DND-41 (cell line): Measurements from ENCODE around the gene RENBP.

Source experiments
- ATAC-seq: fragments of 200-7000 bp; cut with Tn5 transposase; 3 replicates; pipeline ENCODE4 v1.9.1; 2021; ENCODE audit warnings: low read depth; ENCODE audit not compliant: insufficient read depth
- DNase-seq: peaks from one replicate; pipeline ENCODE4 v3.0.0-alpha.2; 2020
- H2AFZ ChIP-seq: 2 replicates; pipeline ENCODE4 v1.6.0; 2012; ENCODE audit warnings: low read depth, low read length
- H3K27ac ChIP-seq: 2 replicates; pipeline ENCODE4 v1.5.1; 2012; ENCODE audit warnings: low read length, inconsistent platforms
- H3K27me3 ChIP-seq: fragments of 200-600 bp; sonication (generic); 2 replicates; pipeline ENCODE4 v1.6.0; 2012; ENCODE audit warnings: low read length, mild to moderate bottlenecking, inconsistent platforms; ENCODE audit not compliant: insufficient read depth, poor library complexity
- H3K36me3 ChIP-seq: 2 replicates; pipeline ENCODE4 v1.5.1; 2012; ENCODE audit warnings: low read length, inconsistent platforms; ENCODE audit not compliant: insufficient read depth
- H3K4me1 ChIP-seq: 2 replicates; pipeline ENCODE4 v1.5.1; 2012; ENCODE audit warnings: mild to moderate bottlenecking, low read length; ENCODE audit not compliant: insufficient read depth
- H3K4me2 ChIP-seq: 2 replicates; pipeline ENCODE4 v1.6.0; 2012; ENCODE audit warnings: mild to moderate bottlenecking, moderate library complexity, low read length, inconsistent platforms; ENCODE audit not compliant: insufficient read depth
- H3K4me3 ChIP-seq, 2 experiments: fragments of 200-600 bp in 1 of 2; shearing (Covaris generic) in 1 of 2; 2 replicates each; pipeline ENCODE4 v1.5.1; 2012 to 2016; ENCODE audit warnings: inconsistent platforms in 2 of 2, low read length in 2 of 2, mild to moderate bottlenecking in 2 of 2, low read depth in 1 of 2, moderate library complexity in 1 of 2
- H3K79me2 ChIP-seq: 2 replicates; pipeline ENCODE4 v1.6.0; 2012; ENCODE audit warnings: low read length, inconsistent platforms; ENCODE audit not compliant: insufficient read depth
- H3K9ac ChIP-seq: 2 replicates; pipeline ENCODE4 v1.6.0; 2012; ENCODE audit warnings: low read depth, mild to moderate bottlenecking, inconsistent platforms, low read length, moderate library complexity
- H3K9me3 ChIP-seq: 2 replicates; pipeline ENCODE4 v1.5.1; 2012; ENCODE audit warnings: low read length, moderate library complexity, mild to moderate bottlenecking, inconsistent platforms; ENCODE audit not compliant: insufficient read depth, severe bottlenecking
- H4K20me1 ChIP-seq: 2 replicates; pipeline ENCODE4 v1.6.0; 2012; ENCODE audit warnings: low read length; ENCODE audit not compliant: insufficient read depth
- EZH2 ChIP-seq: IDR thresholded peaks from 3 replicates; pipeline ENCODE4 v1.6.1; 2012; ENCODE audit warnings: borderline replicate concordance, low read depth, mild to moderate bottlenecking, moderate library complexity, low read length, inconsistent platforms; ENCODE audit not compliant: severe bottlenecking
- TF ChIP-seq, protein P1 (sequence below): IDR thresholded peaks from 2 replicates; pipeline ENCODE4 v1.5.1; 2012; ENCODE audit warnings: borderline replicate concordance, low read length, moderate library complexity, mild to moderate bottlenecking; ENCODE audit not compliant: poor library complexity, severe bottlenecking; ENCODE audit errors: extremely low read depth

RENBP gene

DNA sequence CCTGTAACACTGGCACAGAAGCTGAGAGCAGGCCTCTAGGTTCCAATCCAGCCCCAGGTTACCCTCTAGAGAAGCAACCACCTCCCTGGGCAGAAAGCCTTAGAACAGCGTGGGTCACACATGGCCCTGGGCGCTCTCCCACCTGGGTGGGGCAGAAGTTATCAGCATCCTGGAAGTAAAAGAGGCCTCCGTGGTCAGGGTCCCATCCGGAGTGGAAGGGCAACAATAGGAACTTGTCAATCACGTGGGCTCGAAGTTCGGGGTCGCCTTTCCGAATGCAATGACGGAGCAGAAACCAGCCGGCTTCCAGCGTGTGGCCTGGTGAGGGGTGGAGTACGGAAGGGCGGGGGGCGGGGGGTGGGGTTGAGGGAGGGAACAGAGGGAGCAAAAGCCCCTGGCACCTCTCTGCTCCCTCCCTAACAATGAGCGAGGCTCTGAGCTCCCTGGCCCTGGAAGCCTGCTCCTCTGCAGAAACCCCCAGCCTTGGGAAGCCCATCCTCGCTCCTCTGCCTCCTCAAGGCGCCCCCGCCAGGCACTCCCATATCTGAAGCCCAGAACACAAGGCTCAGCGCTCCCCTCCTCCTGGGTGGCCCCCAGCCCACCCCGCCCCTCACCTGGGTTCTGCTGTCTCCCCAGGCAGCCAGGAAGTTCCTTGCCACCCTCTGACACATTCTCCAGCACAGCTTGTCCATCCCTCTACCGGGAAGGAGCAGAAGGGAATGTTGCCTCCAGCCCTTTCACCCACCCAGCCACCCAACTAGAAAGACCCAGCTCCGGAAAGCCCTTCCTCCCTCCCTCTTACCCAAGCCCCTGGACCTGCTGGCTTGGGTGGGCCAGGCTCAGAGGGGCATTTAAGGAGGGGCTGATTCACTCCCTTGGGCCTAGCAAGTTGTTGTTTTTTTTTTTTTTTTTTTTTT is 2.8 kb downstream of the RENBP start:
- no peak overlapping the region for H3K9ac ChIP-seq
- peak; percentile 23; the same call in 2 of the 3 replicates for ATAC-seq
- H4K20me1 ChIP-seq = no peaks in the 10 kb centered on the region
- H3K4me2 ChIP-seq = no peak overlapping the region
- TF ChIP-seq, protein P1, sequence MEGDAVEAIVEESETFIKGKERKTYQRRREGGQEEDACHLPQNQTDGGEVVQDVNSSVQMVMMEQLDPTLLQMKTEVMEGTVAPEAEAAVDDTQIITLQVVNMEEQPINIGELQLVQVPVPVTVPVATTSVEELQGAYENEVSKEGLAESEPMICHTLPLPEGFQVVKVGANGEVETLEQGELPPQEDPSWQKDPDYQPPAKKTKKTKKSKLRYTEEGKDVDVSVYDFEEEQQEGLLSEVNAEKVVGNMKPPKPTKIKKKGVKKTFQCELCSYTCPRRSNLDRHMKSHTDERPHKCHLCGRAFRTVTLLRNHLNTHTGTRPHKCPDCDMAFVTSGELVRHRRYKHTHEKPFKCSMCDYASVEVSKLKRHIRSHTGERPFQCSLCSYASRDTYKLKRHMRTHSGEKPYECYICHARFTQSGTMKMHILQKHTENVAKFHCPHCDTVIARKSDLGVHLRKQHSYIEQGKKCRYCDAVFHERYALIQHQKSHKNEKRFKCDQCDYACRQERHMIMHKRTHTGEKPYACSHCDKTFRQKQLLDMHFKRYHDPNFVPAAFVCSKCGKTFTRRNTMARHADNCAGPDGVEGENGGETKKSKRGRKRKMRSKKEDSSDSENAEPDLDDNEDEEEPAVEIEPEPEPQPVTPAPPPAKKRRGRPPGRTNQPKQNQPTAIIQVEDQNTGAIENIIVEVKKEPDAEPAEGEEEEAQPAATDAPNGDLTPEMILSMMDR = no peak
- TF ChIP-seq EZH2 = no peak
- no peaks in the 10 kb centered on the region for H3K9me3 ChIP-seq
- DNase-seq = no peak
- no peak overlapping the region for H3K27ac ChIP-seq
- no peak overlapping the region for H3K4me3 ChIP-seq
- no peaks in the 10 kb centered on the region for H3K27me3 ChIP-seq
- H3K36me3 ChIP-seq = no peaks in the 10 kb centered on the region
- peaks cover 13% of the 10 kb centered on the region for H3K4me1 ChIP-seq
- H3K79me2 ChIP-seq = no peaks in the 10 kb centered on the region
- H2AFZ ChIP-seq = no peak overlapping the region

DNA sequence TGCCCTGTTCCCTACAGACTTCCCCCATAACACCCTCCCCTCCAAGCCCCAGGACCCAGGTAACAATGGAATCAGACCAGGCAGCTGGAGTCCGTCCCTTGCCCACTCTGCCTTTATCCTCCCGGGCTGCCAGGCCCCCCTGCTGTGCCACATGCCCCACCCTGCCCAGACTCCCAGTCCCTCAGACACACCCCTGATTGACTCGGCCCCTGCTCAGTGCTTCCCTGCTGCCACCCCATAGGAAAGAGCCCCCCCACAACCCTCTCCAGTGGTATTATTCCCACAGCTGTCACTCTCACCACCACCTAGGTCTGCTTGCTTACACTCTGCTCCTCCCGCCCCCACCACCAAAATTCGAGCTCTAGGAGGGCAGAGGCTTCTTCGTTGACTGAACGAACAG is 4.9 kb downstream of the RENBP start:
- H3K27me3 ChIP-seq = no peaks in the 10 kb centered on the region
- H3K4me3 ChIP-seq = no peak overlapping the region
- no peak overlapping the region for H2AFZ ChIP-seq
- no peak overlapping the region for H3K27ac ChIP-seq
- H3K9me3 ChIP-seq = no peaks in the 10 kb centered on the region
- ATAC-seq (no peak), DNase-seq (no peak)
- no peak overlapping the region for H3K4me2 ChIP-seq
- H3K4me1 ChIP-seq = peaks cover 17% of the 10 kb centered on the region
- H3K9ac ChIP-seq = no peak overlapping the region
- no peaks in the 10 kb centered on the region for H3K36me3 ChIP-seq
- peaks cover 8% of the 10 kb centered on the region for H3K79me2 ChIP-seq
- H4K20me1 ChIP-seq = no peaks in the 10 kb centered on the region
- no peak for TF ChIP-seq EZH2
- TF ChIP-seq, protein P1 = no peak

DNA sequence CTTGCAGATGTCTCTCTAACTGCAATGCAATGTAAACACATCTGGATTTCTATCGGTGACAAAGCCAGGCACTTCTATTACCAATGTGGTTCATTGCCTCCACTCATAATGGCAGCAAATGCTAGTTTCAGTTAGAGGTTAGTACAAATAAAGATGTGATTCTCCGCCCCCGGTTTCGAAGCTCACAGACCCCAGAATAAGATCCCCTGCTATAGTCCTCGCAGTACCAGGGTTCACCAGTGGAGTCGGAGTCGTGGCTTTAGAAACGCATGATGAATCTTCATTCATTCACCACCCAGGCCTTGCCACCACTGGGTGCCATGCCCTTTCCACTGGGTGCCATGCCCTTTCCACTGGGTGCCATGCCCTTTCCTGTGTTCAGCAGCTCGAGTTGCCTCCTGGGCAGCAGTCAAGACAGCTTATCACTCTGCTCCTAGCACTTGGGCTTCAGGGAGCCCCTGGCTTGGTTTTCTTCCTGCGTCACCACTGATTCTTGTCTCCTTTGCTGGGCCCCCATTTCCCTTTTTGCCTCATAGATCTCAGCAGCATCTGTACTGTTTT is 6.1 kb downstream of the RENBP start:
- H3K4me1 ChIP-seq = peaks cover 19% of the 10 kb centered on the region
- H2AFZ ChIP-seq = no peak overlapping the region
- H3K4me3 ChIP-seq = no peak overlapping the region
- H3K27me3 ChIP-seq = no peaks in the 10 kb centered on the region
- no peak overlapping the region for H3K9ac ChIP-seq
- H4K20me1 ChIP-seq = no peaks in the 10 kb centered on the region
- H3K9me3 ChIP-seq = no peaks in the 10 kb centered on the region
- H3K4me2 ChIP-seq = no peak overlapping the region
- ATAC-seq = no peak
- H3K27ac ChIP-seq = no peak overlapping the region
- DNase-seq = no peak
- H3K79me2 ChIP-seq = peaks cover 18% of the 10 kb centered on the region
- TF ChIP-seq EZH2 = no peak
- TF ChIP-seq, protein P1 = peak; percentile 31
- H3K36me3 ChIP-seq = 0 out of 2 replicates have a peak, but pooled peaks cover under 1% of the 10 kb centered on the region
